A549 (cell line): Measurements from ENCODE around the gene SMOC1.

Source experiments
- BHLHE40 ChIP-seq: IDR thresholded peaks from 2 replicates; pipeline ENCODE4 v1.6.1; 2012; ENCODE audit warnings: low read depth, low read length, inconsistent platforms
- CTCF ChIP-seq: fragments of >200 bp; sonication (Bioruptor Twin); formaldehyde crosslinking; IDR thresholded peaks from 3 replicates; pipeline ENCODE4 v1.5.1; 2016
- EHMT2 ChIP-seq: fragments of 200-600 bp; sonication (generic); IDR thresholded peaks from 2 replicates; pipeline ENCODE4 v1.6.1; 2016; ENCODE audit warnings: antibody characterized with exemption, low read depth, mild to moderate bottlenecking, moderate library complexity
- EP300 ChIP-seq, 2 experiments: fragments of >200 bp; sonication (Bioruptor Twin); formaldehyde crosslinking; IDR thresholded peaks; 2 replicates in 1 of 2; 3 replicates in 1 of 2; pipeline ENCODE4 v1.6.1; 2016 to 2017
- JUNB ChIP-seq: fragments of >200 bp; sonication (Bioruptor Twin); formaldehyde crosslinking; IDR thresholded peaks from 2 replicates; pipeline ENCODE4 v1.6.1; 2016
- MAX ChIP-seq: IDR thresholded peaks from 2 replicates; pipeline ENCODE4 v1.6.1; 2012
- PBX3 ChIP-seq: IDR thresholded peaks from 2 replicates; pipeline ENCODE4 v1.6.1; 2012
- RAD21 ChIP-seq, 2 experiments: fragments of >200 bp in 1 of 2; sonication (Bioruptor Twin) in 1 of 2; formaldehyde crosslinking in 1 of 2; IDR thresholded peaks in 1 of 2; conservative IDR thresholded peaks in 1 of 2; 2 replicates in 1 of 2; 3 replicates in 1 of 2; pipeline ENCODE4 v1.6.1; 2012 to 2018; ENCODE audit warnings: inconsistent platforms in 1 of 2
- RNF2 ChIP-seq: fragments of 200-600 bp; sonication (generic); IDR thresholded peaks from 2 replicates; pipeline ENCODE4 v1.6.1; 2016; ENCODE audit warnings: low read depth, mild to moderate bottlenecking, antibody characterized with exemption, moderate library complexity, borderline replicate concordance

GRCh38 chr14:69983317-69983716 is 104.1 kb downstream of the SMOC1 start:
- TF ChIP-seq MAX (no peak), PBX3 (no peak), EP300 (IDR thresholded peaks at IDR 0.05) (no peak), JUNB (no peak), CTCF (no peak), BHLHE40 (no peak), RNF2 (no peak), RAD21 (conservative IDR thresholded peaks at IDR 0.05 in 1 of 2, IDR thresholded peaks at IDR 0.05 in 1 of 2) (no peak), EHMT2 (no peak)
